K562 (cell line): ENCODE data around the gene FERMT3. TPM values are rescaled to one million over a fixed set of nuclear protein-coding genes. Genes with fewer than 3 reads are reported as not detected.

Source experiments
- CSDE1 ChIP-seq, 2 experiments: fragments of 450-650 bp; IDR thresholded peaks; 2 replicates each; pipeline ENCODE4 v1.6.1; 2016; ENCODE audit warnings: mild to moderate bottlenecking in 1 of 2
- E4F1 ChIP-seq: fragments of 250-450 bp; sonication (Bioruptor Pico); IDR thresholded peaks from 2 replicates; pipeline ENCODE4 v1.5.0; 2021; ENCODE audit warnings: mild to moderate bottlenecking, borderline replicate concordance
- ELF2 ChIP-seq: fragments of 250-450 bp; sonication (Bioruptor Pico); IDR thresholded peaks from 2 replicates; pipeline ENCODE4 v1.5.0; 2021; ENCODE audit warnings: mild to moderate bottlenecking
- HMG20B ChIP-seq: fragments of 250-450 bp; sonication (Bioruptor Pico); IDR thresholded peaks from 2 replicates; pipeline ENCODE4 v1.5.0; 2021; ENCODE audit warnings: mild to moderate bottlenecking
- KLF1 ChIP-seq: fragments of 450-650 bp; IDR thresholded peaks from 2 replicates; pipeline ENCODE4 v1.6.1; 2016; ENCODE audit warnings: missing genetic modification characterization, missing compliant biosample characterization
- LEF1 ChIP-seq: fragments of 450-650 bp; IDR thresholded peaks from 2 replicates; pipeline ENCODE4 v1.6.1; 2016; ENCODE audit warnings: mild to moderate bottlenecking
- MITF ChIP-seq: IDR thresholded peaks from 2 replicates; pipeline ENCODE4 v1.6.1; 2014; ENCODE audit warnings: antibody characterized with exemption
- NBN ChIP-seq: fragments of 450-650 bp; IDR thresholded peaks from 2 replicates; pipeline ENCODE4 v1.6.1; 2016; ENCODE audit warnings: low read depth, mild to moderate bottlenecking
- NR2C2 ChIP-seq, 2 experiments: fragments of 200-800 bp in 1 of 2; sonication (Bioruptor generic) in 1 of 2; sonication (generic) in 1 of 2; formaldehyde crosslinking in 1 of 2; IDR thresholded peaks; 2 replicates each; pipeline versions ENCODE4 v1.6.1 to v1.8.0; 2016 to 2022; ENCODE audit warnings: mild to moderate bottlenecking in 1 of 2, missing compliant biosample characterization in 1 of 2, missing genetic modification characterization in 1 of 2, missing genetic modification reagents in 1 of 2
- PHF20 ChIP-seq: fragments of 450-650 bp; IDR thresholded peaks from 2 replicates; pipeline ENCODE4 v1.6.1; 2018; ENCODE audit not compliant: partially characterized antibody
- SAP30 ChIP-seq: fragments of 200-600 bp; sonication (generic); IDR thresholded peaks from 2 replicates; pipeline ENCODE4 v1.6.1; 2012; ENCODE audit warnings: borderline replicate concordance, low read depth, mild to moderate bottlenecking, moderate library complexity, low read length, control low read depth, inconsistent platforms; ENCODE audit not compliant: insufficient read depth, poor library complexity, severe bottlenecking
- STAT5B ChIP-seq: fragments of 250-450 bp; sonication (Bioruptor Pico); IDR thresholded peaks from 2 replicates; pipeline ENCODE4 v1.8.0; 2021; ENCODE audit warnings: mild to moderate bottlenecking, inconsistent platforms
- TAF7 ChIP-seq: fragments of 450-650 bp; IDR thresholded peaks from 2 replicates; pipeline ENCODE4 v1.6.1; 2016; ENCODE audit warnings: missing genetic modification characterization, missing compliant biosample characterization
- THRB ChIP-seq: fragments of 450-650 bp; formaldehyde crosslinking; conservative IDR thresholded peaks from 2 replicates; pipeline ENCODE4 v1.4.0; 2022; ENCODE audit warnings: mild to moderate bottlenecking, missing genetic modification characterization
- ZNF449 ChIP-seq: fragments of 250-450 bp; sonication (Bioruptor Pico); IDR thresholded peaks from 2 replicates; pipeline ENCODE4 v1.8.0; 2022; ENCODE audit warnings: moderate library complexity, mild to moderate bottlenecking, inconsistent platforms
- polyA plus RNA-seq, 8 experiments: library from polyadenylated mRNA; depleted of rRNA in 4 of 8; stranded (reverse) in 5 of 8; unstranded in 3 of 8; fragments of >200 nt; fragmentation: Nextera tagmentation in 2 of 8; fragmentation: Illumina TruSeq in 1 of 8; extraction: Ambion mirVana in 2 of 8; extraction: Trizol in 1 of 8; gene quantifications; 2 replicates each; pipeline versions ENCODE4 v1.2.1 to v1.2.3, GENCODE V29; 2011 to 2014; ENCODE audit warnings: inconsistent platforms in 1 of 8, missing spikeins in 1 of 8
- total RNA-seq, 7 experiments: library from RNA; depleted of rRNA in 6 of 7; stranded (reverse); fragments of >200 nt in 6 of 7; fragmentation: Illumina TruSeq in 2 of 7; extraction: Trizol in 2 of 7; gene quantifications; 2 replicates each; pipeline versions ENCODE4 v1.2.1 to v1.2.3, GENCODE V29; 2011 to 2021; ENCODE audit warnings: low replicate concordance in 1 of 7

The FERMT3 gene
- total and polyA plus RNA-seq, 9 of the 15 experiments (the other 6 are each of a cell fraction or from before 2014, with no cell fraction given): 3.2 to 275 (median 79.7) TPM

- 0 out of 2 replicates have a peak, but pooled peaks have one; percentile 12 for TF ChIP-seq MITF
- no peak for TF ChIP-seq THRB (CRISPR knock-in tag)
- TF ChIP-seq ELF2 (CRISPR knock-in tag): peak; percentile 61; the same call in 1 of the 2 replicates
- no peak for TF ChIP-seq E4F1 (CRISPR knock-in tag)
- no peak for TF ChIP-seq SAP30
- TF ChIP-seq ZNF449 (CRISPR knock-in tag): no peak
- peak; percentile 38; the same call in 1 of the 2 replicates for TF ChIP-seq KLF1 (tag)
- no peak for TF ChIP-seq PHF20
- TF ChIP-seq NBN: peak; percentile 87
- no peak for TF ChIP-seq CSDE1 (IDR thresholded peaks at IDR 0.05)
- TF ChIP-seq TAF7: peak; percentile 83
- TF ChIP-seq LEF1: peak; percentile 79
- no peak for TF ChIP-seq STAT5B (CRISPR knock-in tag)
- no peak; the same call in 1 of the 2 replicates for TF ChIP-seq NR2C2 (CRISPR knock-in tag; IDR thresholded peaks at IDR 0.05)
- TF ChIP-seq NR2C2 (tag; IDR thresholded peaks at IDR 0.05): peak; percentile 77
- no peak for TF ChIP-seq HMG20B
Measured at GRCh38 chr11:64207256-64208085, 950 bp downstream of the FERMT3 start (continued).
